ENCODE results near the gene FHAD1. TPM values are rescaled to one million over a fixed set of nuclear protein-coding genes. Genes with fewer than 3 reads are reported as not detected.

FHAD1 gene
- total RNA-seq, 2 donors from 2014 or later, result 4.4 TPM; not detected in 1

DNA sequence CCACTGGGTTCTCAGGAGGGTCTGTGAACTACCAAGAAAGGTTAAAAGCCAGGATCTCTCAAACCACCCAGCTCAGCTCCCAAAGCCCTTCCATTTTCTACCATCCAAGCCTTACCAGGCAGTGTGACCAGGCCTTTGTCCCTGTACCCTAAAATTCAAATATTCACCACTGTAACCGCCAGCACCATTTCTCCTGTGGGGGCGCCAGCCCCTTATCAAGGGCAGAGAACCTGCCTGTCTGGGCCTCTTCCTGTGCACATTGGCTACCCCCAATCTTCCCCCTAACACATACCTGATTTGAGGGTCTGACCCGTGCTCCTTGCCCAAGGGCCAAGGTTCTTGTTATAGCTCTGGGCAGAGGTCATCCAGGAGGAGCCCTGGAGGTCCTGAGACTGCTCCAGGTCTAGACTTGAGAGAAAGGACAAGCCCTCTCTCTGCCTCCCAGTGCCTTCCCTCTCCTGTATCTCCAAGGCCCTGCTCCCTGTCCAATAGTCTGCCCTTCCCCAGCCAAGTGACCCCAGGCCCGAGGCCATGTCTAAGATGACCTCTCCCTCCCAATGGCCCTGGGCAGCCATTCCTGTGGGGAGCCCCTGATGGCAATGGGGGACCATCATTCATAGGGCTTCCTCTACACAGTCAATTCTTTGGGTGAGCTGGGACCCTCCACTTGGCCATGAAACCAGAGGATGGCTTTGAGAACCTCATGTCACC lies 78.5 kb downstream of the FHAD1 start:
- DNase-seq (ENCODE audit: low spot score), result no peak
- H3K27me3 ChIP-seq (replicated peaks; ENCODE audit: insufficient read depth), result no peaks in the 10 kb centered on the region
- no peak overlapping the region for H3K4me3 ChIP-seq
- H3K36me3 ChIP-seq, result no peaks in the 10 kb centered on the region
- H3K9me3 ChIP-seq, result peaks cover 1% of the 10 kb centered on the region
- no peak for ATAC-seq (ENCODE audit: insufficient number of reproducible peaks, low FRiP score, low read depth)
- TF ChIP-seq, protein P1, sequence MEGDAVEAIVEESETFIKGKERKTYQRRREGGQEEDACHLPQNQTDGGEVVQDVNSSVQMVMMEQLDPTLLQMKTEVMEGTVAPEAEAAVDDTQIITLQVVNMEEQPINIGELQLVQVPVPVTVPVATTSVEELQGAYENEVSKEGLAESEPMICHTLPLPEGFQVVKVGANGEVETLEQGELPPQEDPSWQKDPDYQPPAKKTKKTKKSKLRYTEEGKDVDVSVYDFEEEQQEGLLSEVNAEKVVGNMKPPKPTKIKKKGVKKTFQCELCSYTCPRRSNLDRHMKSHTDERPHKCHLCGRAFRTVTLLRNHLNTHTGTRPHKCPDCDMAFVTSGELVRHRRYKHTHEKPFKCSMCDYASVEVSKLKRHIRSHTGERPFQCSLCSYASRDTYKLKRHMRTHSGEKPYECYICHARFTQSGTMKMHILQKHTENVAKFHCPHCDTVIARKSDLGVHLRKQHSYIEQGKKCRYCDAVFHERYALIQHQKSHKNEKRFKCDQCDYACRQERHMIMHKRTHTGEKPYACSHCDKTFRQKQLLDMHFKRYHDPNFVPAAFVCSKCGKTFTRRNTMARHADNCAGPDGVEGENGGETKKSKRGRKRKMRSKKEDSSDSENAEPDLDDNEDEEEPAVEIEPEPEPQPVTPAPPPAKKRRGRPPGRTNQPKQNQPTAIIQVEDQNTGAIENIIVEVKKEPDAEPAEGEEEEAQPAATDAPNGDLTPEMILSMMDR (IDR thresholded peaks at IDR 0.05), result no peak
- H3K4me1 ChIP-seq (ENCODE audit: control insufficient read depth in 1 of 2, low read depth in 2 of 2), result peaks cover 11 to 28% of the 10 kb centered on the region in 2 donors
- H3K27ac ChIP-seq, result no peak overlapping the region

DNA sequence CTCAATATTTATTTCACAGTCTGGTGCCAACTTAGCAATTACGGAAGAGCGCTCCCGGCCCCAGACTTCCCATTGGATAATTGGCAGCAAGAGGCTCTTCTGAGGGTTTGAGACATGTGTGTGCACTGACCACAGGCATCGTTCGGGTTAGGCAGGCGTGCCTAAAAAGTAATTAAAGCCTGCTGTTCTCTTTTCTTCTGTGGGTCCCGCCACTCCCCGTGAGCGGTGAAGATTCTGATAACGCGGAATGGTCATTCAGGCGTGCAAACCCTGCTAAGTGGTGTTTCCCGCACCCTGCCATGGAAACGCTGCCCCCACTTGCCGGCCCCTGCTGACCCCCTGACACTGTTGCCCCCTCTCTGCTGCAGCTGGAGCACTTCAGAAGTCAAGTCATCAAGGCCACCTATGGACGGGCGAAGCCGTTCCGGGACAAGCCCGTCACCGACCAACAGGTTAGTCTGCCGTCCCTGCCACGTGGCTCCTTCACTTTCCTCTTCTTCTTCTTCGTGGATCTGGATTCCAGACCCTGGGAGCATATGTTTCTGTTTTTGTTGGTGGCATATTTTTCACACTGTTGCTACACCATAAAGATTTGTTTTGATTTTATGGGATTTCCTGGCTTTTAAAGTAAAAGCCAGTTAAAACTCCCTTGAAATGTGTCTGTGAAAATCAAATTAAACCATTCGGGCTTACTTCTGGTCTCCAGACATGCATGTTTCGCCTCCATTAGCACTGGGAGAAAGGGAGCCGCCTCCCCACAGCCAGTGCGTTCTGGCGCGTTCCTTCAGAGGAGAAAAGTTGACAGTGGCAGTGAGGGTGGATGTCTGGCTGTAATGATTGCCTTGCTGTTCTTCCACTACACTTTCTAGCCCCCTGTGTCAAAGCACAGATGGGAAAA lies 79.9 kb downstream of the FHAD1 start:
- ATAC-seq (ENCODE audit: insufficient number of reproducible peaks, low FRiP score, low read depth) (no peak), DNase-seq (ENCODE audit: low spot score) (no peak)
- Histone ChIP-seq H3K9me3 (no peaks in the 10 kb centered on the region), H3K27ac (no peak overlapping the region), H3K27me3 (replicated peaks; ENCODE audit: insufficient read depth) (no peaks in the 10 kb centered on the region), H3K36me3 (no peaks in the 10 kb centered on the region), H3K4me3 (no peak overlapping the region), H3K4me1 (ENCODE audit: control insufficient read depth in 1 of 2, low read depth in 2 of 2) (peaks cover 11 to 28% of the 10 kb centered on the region in 2 donors)
- TF ChIP-seq, protein P1 (IDR thresholded peaks at IDR 0.05), result no peak

GRCh38 chr1:15328351-15329103 lies 81.5 kb downstream of the FHAD1 start:
- no peak for DNase-seq (ENCODE audit: low spot score)

DNA sequence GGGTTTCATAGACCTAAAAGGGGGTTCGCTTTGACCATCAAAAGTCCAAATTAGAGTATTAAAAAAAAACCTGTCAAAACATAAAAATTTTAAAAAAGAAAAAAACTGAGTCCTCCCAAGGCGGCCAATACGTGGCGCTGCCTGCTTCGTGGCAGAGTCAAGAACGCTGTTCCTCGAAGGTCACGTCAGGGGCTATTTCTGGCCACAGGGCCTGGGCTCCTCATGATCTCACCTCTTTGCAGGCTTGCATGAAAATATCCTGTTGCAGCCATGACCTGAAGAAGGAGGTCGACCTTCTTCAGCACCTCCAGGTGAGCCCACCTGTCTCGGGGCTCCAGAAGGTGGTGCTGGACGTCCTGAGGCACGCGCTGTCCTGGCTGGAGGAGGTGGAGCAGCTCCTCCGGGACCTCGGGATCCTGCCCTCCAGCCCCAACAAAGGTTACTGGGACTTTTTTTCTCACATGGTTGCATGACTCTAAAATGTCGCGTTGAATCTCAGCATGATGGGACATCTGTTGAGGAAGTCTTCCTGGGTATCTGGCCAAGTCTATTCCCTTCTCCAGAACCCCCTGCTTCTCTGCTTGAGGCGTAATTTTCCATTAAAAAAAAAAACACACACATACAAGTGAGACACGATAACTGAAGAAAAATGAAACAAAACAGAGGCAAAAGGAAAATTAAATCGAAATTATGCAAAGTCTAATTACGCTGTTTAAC lies 82.2 kb downstream of the FHAD1 start:
- DNase-seq (ENCODE audit: low spot score) (no peak), ATAC-seq (ENCODE audit: insufficient number of reproducible peaks, low FRiP score, low read depth) (peak; percentile 52)
- H3K4me3 ChIP-seq, result peak overlapping the region; percentile 45
- TF ChIP-seq, protein P1 (IDR thresholded peaks at IDR 0.05), result peak; percentile 57
- no peaks in the 10 kb centered on the region for H3K36me3 ChIP-seq
- H3K4me1 ChIP-seq (ENCODE audit: control insufficient read depth in 1 of 2, low read depth in 2 of 2), result peaks cover 11 to 17% of the 10 kb centered on the region in 2 donors
- H3K9me3 ChIP-seq, result no peaks in the 10 kb centered on the region
- no peak overlapping the region for H3K27ac ChIP-seq
- no peaks in the 10 kb centered on the region for H3K27me3 ChIP-seq (replicated peaks; ENCODE audit: insufficient read depth)

More at GRCh38 chr1:15328351-15329103, 81.5 kb downstream of the FHAD1 start:
- TF ChIP-seq, protein P1 (IDR thresholded peaks at IDR 0.05), result no peak
- no peak overlapping the region for H3K27ac ChIP-seq
- H3K4me1 ChIP-seq (ENCODE audit: control insufficient read depth in 1 of 2, low read depth in 2 of 2), result peaks cover 11 to 24% of the 10 kb centered on the region in 2 donors
- peak; percentile 29 for ATAC-seq (ENCODE audit: insufficient number of reproducible peaks, low FRiP score, low read depth)
- H3K4me3 ChIP-seq, result peak overlapping the region; percentile 45
- H3K9me3 ChIP-seq, result no peaks in the 10 kb centered on the region
- H3K27me3 ChIP-seq (replicated peaks; ENCODE audit: insufficient read depth), result no peaks in the 10 kb centered on the region
- no peaks in the 10 kb centered on the region for H3K36me3 ChIP-seq
